Measurements from ENCODE around the gene CRY2.
"Not testable (repeated sequence)": the region's sequence is repeated elsewhere in the genome, so short reads cannot be mapped to it uniquely, and the experiment has no call there.

CRY2 gene

DNA sequence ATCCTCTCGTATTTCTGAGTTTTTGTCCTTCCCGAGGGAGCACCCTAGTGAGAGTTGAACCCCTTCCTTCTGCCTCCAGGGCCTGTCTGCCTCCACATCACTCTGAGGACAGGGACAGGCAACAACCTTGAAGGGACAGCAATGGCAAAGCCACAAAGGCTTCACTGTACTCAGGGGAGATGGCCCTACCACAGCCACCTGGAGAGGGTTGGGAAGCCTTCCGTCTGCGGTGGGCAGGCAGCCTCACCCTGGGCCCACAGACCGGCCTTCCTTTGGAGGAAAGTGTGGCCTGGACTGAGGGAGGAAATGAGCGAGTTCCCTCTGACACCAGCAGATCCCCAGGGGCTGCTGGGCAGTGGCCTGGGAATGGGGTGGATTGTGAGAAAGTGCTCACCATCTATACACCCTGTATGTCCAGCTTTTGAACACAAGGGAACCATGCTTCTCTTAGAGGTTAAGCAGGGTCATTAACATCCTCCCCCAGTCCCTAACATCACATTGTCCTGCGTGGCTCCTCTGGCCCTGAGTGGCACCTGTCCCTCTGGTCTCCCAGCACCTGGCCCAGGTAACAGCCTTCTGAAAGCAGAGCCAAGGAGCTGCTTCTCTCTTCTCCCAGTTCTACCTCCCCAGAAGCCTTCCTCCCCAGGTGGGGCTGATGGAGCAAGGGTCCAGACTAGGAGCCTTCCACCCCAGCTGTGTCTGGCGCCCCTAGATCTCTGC lies 35.5 kb upstream of the CRY2 start:
- no peak for DNase-seq

DNA sequence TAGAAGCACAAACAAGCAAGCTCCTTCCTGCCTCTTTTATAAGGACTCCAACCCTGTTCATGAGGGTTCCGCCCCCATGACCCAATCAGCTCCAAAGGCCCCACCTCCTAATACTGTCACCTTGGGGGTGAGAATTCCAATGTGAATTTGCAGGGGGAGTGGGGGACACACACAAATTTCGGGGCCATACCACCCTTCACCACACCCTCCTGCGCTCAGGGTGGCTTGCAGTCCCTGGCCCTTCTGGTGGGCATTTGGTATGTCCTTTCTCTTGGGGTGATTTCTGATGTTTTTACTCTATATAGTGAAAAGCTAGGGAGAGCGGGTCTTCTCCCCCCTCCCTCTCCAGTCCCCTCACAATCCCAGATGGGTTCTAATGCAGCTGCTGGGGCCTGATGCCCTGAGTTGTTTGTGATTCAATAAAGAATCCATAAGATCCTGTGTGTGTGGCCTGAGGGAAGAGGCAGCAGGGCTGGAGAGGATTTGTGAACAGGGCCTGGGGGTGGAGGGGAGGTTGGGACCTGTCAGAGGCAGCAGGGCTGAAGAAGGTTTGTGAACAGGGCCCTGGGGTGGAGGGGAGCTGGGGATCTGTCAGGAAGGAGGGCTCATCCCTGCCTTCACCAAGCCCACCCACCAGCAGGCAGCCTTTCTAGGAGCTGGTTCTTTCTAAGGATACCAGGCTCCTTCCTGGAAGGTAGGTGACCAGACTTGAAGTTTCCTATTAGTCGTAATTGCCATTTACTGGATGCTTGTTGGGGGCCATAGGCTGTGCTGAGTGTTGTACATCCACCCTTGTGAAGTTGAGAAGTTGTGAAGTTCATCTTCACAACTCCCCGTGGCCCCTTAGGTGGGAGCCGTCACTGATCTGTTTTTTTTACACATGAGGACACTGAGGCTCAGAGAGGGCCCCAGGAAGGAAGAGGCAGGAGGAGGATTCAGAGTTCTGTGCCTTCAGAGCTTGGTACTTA lies 34.4 kb upstream of the CRY2 start:
- no peak for DNase-seq

DNA sequence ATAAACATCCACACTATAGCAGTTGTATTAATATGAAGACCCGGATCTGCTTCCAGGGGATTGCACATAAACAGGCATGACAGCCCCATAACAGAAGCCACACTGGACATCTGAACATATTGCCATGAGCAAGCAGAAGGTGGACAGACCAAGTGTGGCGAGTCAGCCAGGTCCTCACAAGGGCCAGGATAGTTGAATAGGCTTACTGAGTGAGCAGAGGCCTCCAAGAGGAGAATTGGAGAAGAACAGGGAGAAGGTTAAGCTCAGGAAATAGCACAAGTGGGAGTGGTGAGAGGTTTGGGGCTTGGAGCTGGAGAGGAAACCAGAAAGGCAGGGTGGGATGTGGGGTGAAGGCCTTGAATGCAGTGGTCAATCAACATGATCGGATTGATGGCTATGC lies 31.5 kb upstream of the CRY2 start:
- DNase-seq, result peak; percentile 52

DNA sequence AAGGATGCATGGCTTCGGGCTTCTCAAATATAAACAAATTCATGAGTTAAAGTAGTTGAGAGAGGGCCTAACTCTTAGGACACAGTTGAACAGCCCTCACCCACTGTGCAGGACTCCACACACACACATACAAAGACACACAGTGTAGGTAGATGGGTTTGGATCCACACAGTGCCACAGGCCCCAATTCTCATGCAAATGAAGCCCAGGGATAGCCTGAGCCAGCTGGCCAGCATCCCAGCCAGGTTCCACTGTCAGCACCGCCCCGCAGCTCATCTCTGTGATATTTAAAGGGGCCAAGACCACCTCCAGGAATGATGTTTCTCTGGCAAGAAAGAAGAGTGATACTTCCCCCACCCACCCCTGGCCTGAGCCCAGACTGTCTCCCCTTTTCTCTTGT lies 30.7 kb upstream of the CRY2 start:
- no peak for DNase-seq

GRCh38 chr11:45817191-45817590 lies 30.1 kb upstream of the CRY2 start:
- DNase-seq, result no peak

GRCh38 chr11:45818961-45819605 lies 28.2 kb upstream of the CRY2 start:
- no peak for DNase-seq

- no peak for DNase-seq
Observed at GRCh38 chr11:45820211-45820857, 26.9 kb upstream of the CRY2 start.

GRCh38 chr11:45826492-45826891 lies 20.8 kb upstream of the CRY2 start:
- not testable (repeated sequence) for DNase-seq

- DNase-seq, result no peak
Observed at GRCh38 chr11:45827123-45827522, 20.2 kb upstream of the CRY2 start.

DNA sequence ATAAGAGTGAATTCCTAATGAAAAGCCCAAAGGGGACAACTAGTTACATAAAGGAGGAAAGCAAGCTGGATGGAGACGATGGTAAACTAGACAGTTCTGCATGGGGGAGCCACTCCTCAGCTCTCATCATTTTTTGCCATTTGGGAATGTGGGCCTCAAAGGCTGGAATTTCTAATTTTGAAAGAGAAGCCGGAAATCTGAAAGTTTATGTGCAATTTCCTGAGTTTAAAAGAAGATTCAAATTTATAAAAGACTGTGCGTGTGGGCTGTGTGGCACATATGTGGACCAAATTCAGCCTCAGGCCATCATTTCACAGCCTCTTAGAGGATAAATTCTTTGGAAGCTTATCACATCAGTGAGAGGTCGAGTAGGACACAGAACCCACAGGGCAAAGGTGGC lies 18.3 kb upstream of the CRY2 start:
- no peak for DNase-seq

- no peak for DNase-seq
Observed at GRCh38 chr11:45830596-45830995, 16.7 kb upstream of the CRY2 start.

- no peak for DNase-seq
Observed at GRCh38 chr11:45832811-45833441, 14.3 kb upstream of the CRY2 start.

DNA sequence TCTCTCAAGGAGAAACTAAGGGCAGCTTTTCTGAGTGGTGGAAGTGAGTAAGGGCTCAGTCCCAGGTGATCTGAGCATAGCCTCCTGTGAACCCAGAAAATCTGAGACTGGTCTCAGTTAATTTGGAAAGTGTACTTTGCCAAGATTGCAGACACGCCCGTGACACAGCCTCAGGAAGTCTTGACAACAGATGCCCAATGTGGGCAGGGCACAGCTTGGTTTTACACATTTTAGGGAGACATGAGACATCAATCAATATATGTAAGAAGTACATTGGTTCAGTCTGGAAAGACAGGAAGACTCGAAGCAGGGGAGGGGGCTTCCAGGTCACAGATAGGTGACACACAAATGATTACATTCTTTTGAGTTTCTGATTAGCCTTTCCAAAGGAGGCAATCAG lies 13.5 kb upstream of the CRY2 start:
- no peak for DNase-seq

DNA sequence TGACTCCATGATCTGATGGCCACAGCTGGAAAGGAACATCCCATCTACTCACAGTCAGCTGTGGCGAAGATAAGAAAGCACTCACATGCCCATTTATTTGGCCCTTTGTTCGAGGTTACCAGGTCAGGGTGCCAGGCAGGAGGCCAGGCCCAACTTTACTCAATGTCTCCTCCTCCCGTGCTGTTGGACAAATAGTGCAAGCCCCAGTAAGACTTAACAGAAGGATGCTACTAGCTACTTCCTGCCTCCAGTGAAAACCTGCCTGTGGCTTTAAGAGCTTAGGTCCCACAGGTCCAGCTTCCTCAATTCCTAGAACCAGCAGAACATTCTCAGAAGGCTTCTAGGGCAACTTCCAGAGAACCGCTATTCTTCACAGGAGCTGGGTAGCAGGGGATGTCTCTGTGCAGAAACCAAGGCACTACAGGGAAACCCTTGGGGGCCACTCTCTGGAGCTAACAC lies 12.9 kb upstream of the CRY2 start:
- DNase-seq, result no peak

DNA sequence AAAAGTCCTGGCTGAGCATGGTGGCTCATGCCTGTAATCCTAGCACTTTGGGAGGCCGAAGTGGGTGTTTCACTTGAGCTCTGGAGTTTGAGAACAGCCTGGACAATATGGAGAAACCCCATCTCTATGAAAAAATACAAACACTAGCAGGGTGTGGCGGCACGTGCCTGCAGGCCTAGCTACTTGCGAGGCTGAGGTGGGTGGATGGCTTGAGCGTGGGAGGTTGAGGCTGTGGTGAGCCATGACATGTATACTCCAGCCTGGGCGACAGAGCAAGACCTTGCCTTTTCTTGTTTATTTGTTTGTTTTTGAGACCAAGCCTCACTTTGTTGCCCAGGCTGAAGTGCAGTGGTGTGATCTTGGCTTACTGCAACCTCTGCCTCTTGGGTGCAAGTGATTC lies 8.1 kb upstream of the CRY2 start:
- DNase-seq, result no peak

- not testable (repeated sequence) for DNase-seq
Observed at GRCh38 chr11:45840251-45840650, 7.0 kb upstream of the CRY2 start.

- peak; percentile 62 for DNase-seq
Observed at GRCh38 chr11:45843158-45843924, 3.9 kb upstream of the CRY2 start.

DNA sequence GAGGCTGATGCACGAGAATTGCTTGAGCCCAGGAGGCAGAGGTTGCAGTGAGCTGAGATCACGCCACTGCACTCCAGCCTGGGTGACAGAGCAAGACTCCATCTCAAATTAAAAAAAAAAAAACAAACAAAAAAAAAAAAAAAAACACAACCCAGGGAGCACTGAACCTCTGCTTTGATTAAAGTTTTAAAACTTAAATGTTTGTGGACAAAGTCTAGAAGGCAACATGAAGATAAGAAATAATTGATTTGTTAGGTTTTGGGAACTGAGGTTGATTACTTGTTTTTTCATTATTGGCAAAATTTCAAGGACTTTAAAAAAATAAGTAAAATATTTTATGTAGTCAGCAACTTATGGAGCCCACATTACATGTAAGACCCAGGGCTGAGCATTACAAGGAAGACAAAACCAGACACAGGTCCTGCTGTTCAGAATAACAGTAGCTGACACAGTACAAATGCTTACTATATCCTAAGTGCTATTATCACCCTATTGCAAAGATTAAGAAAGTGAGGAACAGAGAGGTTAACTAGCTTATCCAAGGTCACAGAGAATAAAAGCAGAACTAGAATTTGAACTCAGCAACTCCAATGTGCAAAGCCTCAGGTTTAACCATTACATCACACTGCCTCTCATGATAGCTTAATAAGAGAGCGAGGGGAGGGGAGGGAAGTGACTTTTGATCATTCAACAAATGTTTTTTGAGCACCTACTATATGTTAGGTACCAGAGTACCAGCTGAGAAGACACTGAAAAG lies 2.3 kb upstream of the CRY2 start:
- DNase-seq, result no peak

GRCh38 chr11:45846174-45846675 lies 1.1 kb upstream of the CRY2 start:
- no peak for DNase-seq

DNA sequence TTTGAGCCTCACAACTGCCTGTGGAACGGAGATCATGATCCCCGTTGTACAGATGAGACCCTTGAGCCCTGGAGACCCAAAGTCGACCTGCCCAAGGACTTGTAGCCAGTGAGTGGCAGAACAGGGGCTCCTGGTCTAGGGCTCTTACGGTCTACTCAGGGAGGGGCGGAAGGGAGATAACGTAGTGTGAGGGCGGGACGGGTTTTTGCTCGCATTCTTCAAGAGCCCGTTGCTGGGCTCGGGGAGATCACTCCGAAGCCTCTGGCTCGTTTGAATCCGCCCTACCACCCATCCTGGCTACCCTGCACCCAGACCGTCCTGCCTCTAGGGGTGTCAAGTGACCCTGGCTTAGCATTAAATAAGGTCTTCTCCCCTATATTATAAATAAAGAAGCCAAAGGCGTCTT lies 639 bp downstream of the CRY2 start:
- DNase-seq, result peak; percentile 42

DNA sequence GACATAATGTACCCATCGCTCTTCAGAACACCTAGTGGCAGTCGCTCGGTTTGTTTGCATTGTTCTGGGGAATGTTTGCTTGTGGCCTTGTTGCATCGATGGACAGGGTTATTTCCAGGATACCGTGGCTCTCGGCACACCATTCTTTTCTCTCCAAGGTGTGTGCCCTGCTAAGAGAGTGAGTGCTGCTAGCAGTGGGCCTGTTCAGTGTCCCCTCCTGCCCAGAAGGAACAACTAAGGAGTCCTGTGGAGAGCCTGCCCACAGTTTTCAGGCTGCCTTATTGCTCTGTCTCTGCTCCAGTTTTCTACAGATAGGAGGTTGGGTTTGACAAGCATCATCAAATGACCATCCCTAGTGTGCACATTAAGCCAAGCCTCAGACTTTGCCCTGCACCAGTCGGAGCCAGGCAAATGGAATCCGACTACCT lies 1.4 kb downstream of the CRY2 start:
- no peak for DNase-seq
